ENCODE data around the gene MAP3K4.
A peak's percentile ranks its signal among the peaks of the same experiment; 100 is the strongest.

The MAP3K4 gene

DNA sequence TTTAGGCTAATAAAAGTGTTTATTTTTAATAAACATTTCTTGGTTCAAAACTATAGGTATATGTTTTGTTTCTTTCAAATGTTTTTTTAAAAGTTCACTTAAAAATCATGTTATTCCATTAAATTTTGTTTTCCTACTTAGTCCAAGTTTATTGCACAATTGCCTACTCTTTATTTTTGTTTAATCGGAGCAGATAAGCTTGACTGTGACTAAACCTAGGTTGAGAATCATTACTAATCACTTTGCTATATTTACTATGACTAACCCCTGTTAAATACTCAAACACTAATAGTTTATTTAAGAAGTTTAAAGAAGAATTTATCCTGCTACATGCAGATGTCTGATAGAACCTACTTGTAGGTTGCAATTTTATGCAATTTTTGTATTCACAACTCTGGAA, 18.8 kb downstream of the MAP3K4 start:
- peak overlapping the region; percentile 60; the same call in 1 of the 2 replicates for H3K4me3 ChIP-seq (ENCODE audit: low read length)
- H3K9me3 ChIP-seq (ENCODE audit: insufficient read depth, low read depth, low read length), result no peaks in the 10 kb centered on the region
- no peaks in the 10 kb centered on the region for H3K27me3 ChIP-seq (ENCODE audit: insufficient read depth, low read length)
- peak overlapping the region; percentile 52; the same call in 1 of the 2 replicates for H3K9ac ChIP-seq (ENCODE audit: low read depth, low read length)
- H3K27ac ChIP-seq (ENCODE audit: low read length), result peak overlapping the region; percentile 72
- peaks cover 41% of the 10 kb centered on the region; the same call in 1 of the 2 replicates for H3K4me1 ChIP-seq (ENCODE audit: insufficient read depth, low read length)
- H3K36me3 ChIP-seq (ENCODE audit: insufficient read depth, low read depth, low read length), result no peaks in the 10 kb centered on the region

- H3K9ac ChIP-seq (ENCODE audit: low read depth, low read length), result peak overlapping the region; percentile 66
- no peaks in the 10 kb centered on the region for H3K36me3 ChIP-seq (ENCODE audit: insufficient read depth, low read depth, low read length)
- peaks cover 41% of the 10 kb centered on the region; the same call in 1 of the 2 replicates for H3K4me1 ChIP-seq (ENCODE audit: insufficient read depth, low read length)
- H3K9me3 ChIP-seq (ENCODE audit: insufficient read depth, low read depth, low read length), result no peaks in the 10 kb centered on the region
- no peaks in the 10 kb centered on the region for H3K27me3 ChIP-seq (ENCODE audit: insufficient read depth, low read length)
- no peak overlapping the region for H3K27ac ChIP-seq (ENCODE audit: low read length)
- H3K4me3 ChIP-seq (ENCODE audit: low read length), result peak overlapping the region; percentile 60
Measured at GRCh38 chr6:161011492-161012480, 20.2 kb downstream of the MAP3K4 start.

- H3K4me1 ChIP-seq (ENCODE audit: insufficient read depth, low read length), result peaks cover 41% of the 10 kb centered on the region; the same call in 1 of the 2 replicates
Measured at GRCh38 chr6:161013695-161014094, 22.1 kb downstream of the MAP3K4 start.

DNA sequence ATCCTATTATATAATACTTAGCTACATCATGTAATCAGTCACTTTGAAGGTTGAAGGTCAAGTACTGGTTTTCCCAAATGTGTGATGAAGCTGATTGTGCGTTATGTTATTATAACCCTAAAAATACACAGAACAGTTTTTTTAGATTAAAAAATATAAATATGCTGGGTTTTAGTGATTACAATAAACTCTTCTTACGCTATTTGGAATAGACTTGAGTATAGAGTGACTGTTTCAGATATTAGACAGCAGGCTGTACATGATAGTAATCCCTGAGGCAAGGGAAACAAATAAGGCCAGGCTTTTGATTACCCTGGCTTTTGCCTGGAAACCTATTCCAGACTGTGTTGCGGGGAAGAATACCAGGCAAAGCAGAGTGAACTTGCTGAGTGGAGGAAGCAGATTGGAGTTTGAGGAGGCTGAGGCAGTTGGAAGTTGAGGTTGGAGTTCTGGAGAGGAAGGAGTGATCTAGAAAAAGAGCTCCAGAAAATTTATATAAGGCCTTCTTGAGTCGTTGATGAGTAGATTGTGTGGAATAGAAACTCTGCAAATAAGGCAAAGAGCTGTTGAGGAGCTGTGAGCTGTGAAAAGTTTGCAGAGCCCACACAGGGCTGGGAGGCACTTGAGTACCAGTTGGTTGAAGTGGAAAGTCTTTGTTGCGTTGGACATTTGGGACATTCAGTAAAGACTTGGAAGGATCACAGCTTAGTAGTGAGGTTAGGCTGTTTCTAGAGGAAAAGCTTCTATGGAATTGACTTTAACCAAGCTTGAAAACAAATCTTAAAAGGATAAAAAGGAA, 26.4 kb downstream of the MAP3K4 start:
- Histone ChIP-seq H3K4me1 (ENCODE audit: insufficient read depth, low read length) (peaks cover 11% of the 10 kb centered on the region; the same call in 1 of the 2 replicates), H3K9me3 (ENCODE audit: insufficient read depth, low read depth, low read length) (no peaks in the 10 kb centered on the region), H3K27me3 (ENCODE audit: insufficient read depth, low read length) (no peaks in the 10 kb centered on the region), H3K4me3 (ENCODE audit: low read length) (no peak overlapping the region), H3K27ac (ENCODE audit: low read length) (no peak overlapping the region), H3K9ac (ENCODE audit: low read depth, low read length) (no peak overlapping the region), H3K36me3 (ENCODE audit: insufficient read depth, low read depth, low read length) (no peaks in the 10 kb centered on the region)

More at GRCh38 chr6:161013695-161014094, 22.1 kb downstream of the MAP3K4 start:
- H3K27ac ChIP-seq (ENCODE audit: low read length), result no peak overlapping the region
- H3K9me3 ChIP-seq (ENCODE audit: insufficient read depth, low read depth, low read length), result no peaks in the 10 kb centered on the region
- no peaks in the 10 kb centered on the region for H3K27me3 ChIP-seq (ENCODE audit: insufficient read depth, low read length)
- peak overlapping the region; percentile 23; the same call in 1 of the 2 replicates for H3K9ac ChIP-seq (ENCODE audit: low read depth, low read length)
- H3K4me3 ChIP-seq (ENCODE audit: low read length), result no peak overlapping the region
- H3K36me3 ChIP-seq (ENCODE audit: insufficient read depth, low read depth, low read length), result no peaks in the 10 kb centered on the region

- H3K4me3 ChIP-seq (ENCODE audit: low read length), result no peak overlapping the region
- H3K27ac ChIP-seq (ENCODE audit: low read length), result no peak overlapping the region
- H3K4me1 ChIP-seq (ENCODE audit: insufficient read depth, low read length), result no peaks in the 10 kb centered on the region
- H3K27me3 ChIP-seq (ENCODE audit: insufficient read depth, low read length), result no peaks in the 10 kb centered on the region
- H3K36me3 ChIP-seq (ENCODE audit: insufficient read depth, low read depth, low read length), result no peaks in the 10 kb centered on the region
- H3K9ac ChIP-seq (ENCODE audit: low read depth, low read length), result no peak overlapping the region
- no peaks in the 10 kb centered on the region for H3K9me3 ChIP-seq (ENCODE audit: insufficient read depth, low read depth, low read length)
Measured at GRCh38 chr6:161019324-161019839, 27.8 kb downstream of the MAP3K4 start.

DNA sequence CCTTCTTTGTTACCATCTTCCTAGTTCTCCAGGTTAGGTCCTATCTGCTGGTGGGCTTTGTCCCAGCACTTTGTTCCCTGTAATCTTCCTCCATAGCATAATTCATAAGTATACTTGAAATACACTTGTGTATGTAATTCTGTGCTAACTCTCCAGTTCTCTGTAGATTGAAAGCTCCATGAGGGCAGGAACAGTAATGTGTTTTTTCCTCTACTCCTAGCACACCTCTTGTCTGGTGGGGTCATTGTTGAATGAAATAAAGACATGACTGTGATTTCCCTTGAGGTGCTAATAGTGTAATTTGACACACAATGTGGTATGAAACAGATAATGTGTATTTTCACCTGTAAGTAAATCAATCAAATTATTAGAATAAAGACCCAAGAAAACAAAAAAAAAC, 30.0 kb downstream of the MAP3K4 start:
- Histone ChIP-seq H3K27ac (ENCODE audit: low read length) (no peak overlapping the region), H3K4me1 (ENCODE audit: insufficient read depth, low read length) (no peaks in the 10 kb centered on the region), H3K9ac (ENCODE audit: low read depth, low read length) (no peak overlapping the region), H3K27me3 (ENCODE audit: insufficient read depth, low read length) (no peaks in the 10 kb centered on the region), H3K36me3 (ENCODE audit: insufficient read depth, low read depth, low read length) (no peaks in the 10 kb centered on the region), H3K9me3 (ENCODE audit: insufficient read depth, low read depth, low read length) (no peaks in the 10 kb centered on the region), H3K4me3 (ENCODE audit: low read length) (no peak overlapping the region)

DNA sequence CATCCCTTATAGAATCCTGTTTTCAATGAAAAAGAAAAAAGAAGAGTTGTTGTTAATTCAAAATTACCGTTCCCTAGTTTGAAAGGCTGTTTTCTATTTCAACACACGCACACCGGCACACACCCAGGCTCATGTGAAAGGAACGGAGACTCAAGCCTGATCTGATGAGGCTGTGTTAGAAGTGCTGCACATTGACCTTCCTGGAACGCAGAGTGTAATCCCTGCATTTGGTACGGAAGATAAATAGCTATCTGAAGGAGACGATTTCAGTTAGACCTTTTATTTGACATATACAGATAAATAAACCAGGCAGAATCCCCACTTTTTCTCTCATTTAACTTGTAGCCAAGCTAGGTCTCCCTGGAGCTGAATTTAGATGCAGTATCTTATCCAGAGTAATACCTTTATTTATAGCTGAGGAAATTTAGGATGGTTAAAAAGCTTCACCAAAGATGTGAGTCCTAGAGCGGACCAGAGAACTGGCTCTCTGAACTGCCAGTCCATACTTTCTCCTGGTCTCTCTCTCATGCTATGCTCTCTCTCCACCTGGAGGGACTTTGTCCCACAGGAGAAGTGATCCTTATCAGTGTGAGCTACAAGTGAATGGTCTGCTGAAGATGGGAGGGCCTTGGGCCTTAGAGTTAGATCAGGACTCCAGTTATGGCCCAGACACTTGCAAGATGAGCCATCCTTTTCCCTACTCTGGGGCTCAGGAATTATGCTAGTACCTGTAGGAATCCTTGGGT, 30.6 kb downstream of the MAP3K4 start:
- H3K27me3 ChIP-seq (ENCODE audit: insufficient read depth, low read length), result no peaks in the 10 kb centered on the region
- H3K4me3 ChIP-seq (ENCODE audit: low read length), result no peak overlapping the region
- H3K9me3 ChIP-seq (ENCODE audit: insufficient read depth, low read depth, low read length), result no peaks in the 10 kb centered on the region
- no peak overlapping the region for H3K9ac ChIP-seq (ENCODE audit: low read depth, low read length)
- no peak overlapping the region for H3K27ac ChIP-seq (ENCODE audit: low read length)
- H3K36me3 ChIP-seq (ENCODE audit: insufficient read depth, low read depth, low read length), result no peaks in the 10 kb centered on the region
- H3K4me1 ChIP-seq (ENCODE audit: insufficient read depth, low read length), result no peaks in the 10 kb centered on the region

GRCh38 chr6:161023316-161023715, 31.7 kb downstream of the MAP3K4 start:
- no peak overlapping the region for H3K9ac ChIP-seq (ENCODE audit: low read depth, low read length)
- H3K36me3 ChIP-seq (ENCODE audit: insufficient read depth, low read depth, low read length), result no peaks in the 10 kb centered on the region
- no peak overlapping the region for H3K27ac ChIP-seq (ENCODE audit: low read length)
- no peak overlapping the region for H3K4me3 ChIP-seq (ENCODE audit: low read length)
- no peaks in the 10 kb centered on the region for H3K4me1 ChIP-seq (ENCODE audit: insufficient read depth, low read length)
- H3K9me3 ChIP-seq (ENCODE audit: insufficient read depth, low read depth, low read length), result no peaks in the 10 kb centered on the region
- no peaks in the 10 kb centered on the region for H3K27me3 ChIP-seq (ENCODE audit: insufficient read depth, low read length)

- Histone ChIP-seq H3K27ac (ENCODE audit: low read length) (no peak overlapping the region), H3K27me3 (ENCODE audit: insufficient read depth, low read length) (no peaks in the 10 kb centered on the region), H3K36me3 (ENCODE audit: insufficient read depth, low read depth, low read length) (no peaks in the 10 kb centered on the region), H3K9ac (ENCODE audit: low read depth, low read length) (no peak overlapping the region), H3K9me3 (ENCODE audit: insufficient read depth, low read depth, low read length) (no peaks in the 10 kb centered on the region), H3K4me1 (ENCODE audit: insufficient read depth, low read length) (0 out of 2 replicates have a peak, but pooled peaks cover under 1% of the 10 kb centered on the region), H3K4me3 (ENCODE audit: low read length) (no peak overlapping the region)
Measured at GRCh38 chr6:161024364-161024920, 32.9 kb downstream of the MAP3K4 start.

DNA sequence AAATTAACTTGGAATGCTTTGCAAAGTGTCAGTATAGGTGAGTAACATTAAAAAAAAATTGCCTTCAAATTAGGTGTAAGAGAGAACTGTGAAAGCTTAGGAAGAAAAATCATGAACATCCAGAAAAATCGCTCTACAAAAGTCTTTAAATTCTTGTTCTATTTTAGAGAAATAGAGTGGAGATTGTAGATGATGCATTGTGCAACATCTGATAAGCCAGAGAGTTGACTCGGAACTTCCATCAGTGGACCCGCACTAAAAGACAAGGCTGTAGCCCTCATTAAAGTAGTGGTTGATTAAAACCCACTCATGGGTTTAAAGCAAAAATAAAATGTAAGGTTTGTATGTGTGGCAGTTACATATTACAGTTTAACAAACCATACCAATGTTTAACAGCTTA, 35.8 kb downstream of the MAP3K4 start:
- Histone ChIP-seq H3K4me3 (ENCODE audit: low read length) (no peak overlapping the region), H3K9ac (ENCODE audit: low read depth, low read length) (no peak overlapping the region), H3K36me3 (ENCODE audit: insufficient read depth, low read depth, low read length) (no peaks in the 10 kb centered on the region), H3K9me3 (ENCODE audit: insufficient read depth, low read depth, low read length) (no peaks in the 10 kb centered on the region), H3K27ac (ENCODE audit: low read length) (no peak overlapping the region), H3K27me3 (ENCODE audit: insufficient read depth, low read length) (no peaks in the 10 kb centered on the region), H3K4me1 (ENCODE audit: insufficient read depth, low read length) (peaks cover 7% of the 10 kb centered on the region; the same call in 1 of the 2 replicates)
